Heart left ventricle (tissue), 16 donors: ENCODE measurements around the gene TERC. TPM values are rescaled to one million over a fixed set of nuclear protein-coding genes. Genes with fewer than 3 reads are reported as not detected.

ENCODE experiments used
- ATAC-seq, 4 donors: fragments of 200-7000 bp; cut with Tn5 transposase; one replicate each; pipeline ENCODE4 v1.9.1; 2020 to 2022; ENCODE audit warnings: moderate library complexity in 4 of 4, mild to moderate bottlenecking in 3 of 4, moderate number of reproducible peaks in 1 of 4
- DNase-seq, 5 donors: peaks; one replicate each; pipeline ENCODE4 v3.0.0-alpha.2; 2020
- H3K27ac ChIP-seq, 12 donors: fragments of 200-600 bp; sonication (generic) in 4 of 12; one replicate each; pipeline versions ENCODE4 v1.5.0 to v1.8.0; 2016 to 2022; ENCODE audit warnings: mild to moderate bottlenecking in 2 of 12
- H3K27me3 ChIP-seq, 9 donors: fragments of 200-600 bp; sonication (generic) in 2 of 9; one replicate each; pipeline versions ENCODE4 v1.5.1 to v1.8.0; 2016 to 2022; ENCODE audit warnings: mild to moderate bottlenecking in 3 of 9
- H3K36me3 ChIP-seq, 9 donors: fragments of 200-600 bp; sonication (generic) in 2 of 9; one replicate each; pipeline versions ENCODE4 v1.5.0 to v1.8.0; 2018 to 2022; ENCODE audit warnings: mild to moderate bottlenecking in 2 of 9
- H3K4me1 ChIP-seq, 12 donors: fragments of 200-600 bp; sonication (generic) in 4 of 12; one replicate each; pipeline versions ENCODE4 v1.5.0 to v1.8.0; 2016 to 2022; ENCODE audit warnings: mild to moderate bottlenecking in 3 of 12
- H3K4me3 ChIP-seq, 12 donors: fragments of 200-600 bp; sonication (generic) in 4 of 12; one replicate each; pipeline versions ENCODE4 v1.5.0 to v1.8.0; 2017 to 2022; ENCODE audit warnings: mild to moderate bottlenecking in 9 of 12, moderate library complexity in 4 of 12
- H3K9me3 ChIP-seq, 12 donors: fragments of 200-600 bp; sonication (generic) in 4 of 12; one replicate each; pipeline versions ENCODE4 v1.5.0 to v1.8.0; 2016 to 2022; ENCODE audit warnings: mild to moderate bottlenecking in 1 of 12
- CTCF ChIP-seq, 12 donors: fragments of 200-600 bp; sonication (generic) in 4 of 12; IDR thresholded peaks; one replicate each; pipeline versions ENCODE4 v1.5.0 to v1.8.0; 2018 to 2022; ENCODE audit warnings: antibody characterized with exemption in 12 of 12, mild to moderate bottlenecking in 5 of 12
- POLR2A ChIP-seq, 2 donors: fragments of 450-650 bp; IDR thresholded peaks; one replicate each; pipeline ENCODE4 v1.6.1; 2017; ENCODE audit warnings: antibody characterized with exemption in 2 of 2, mild to moderate bottlenecking in 2 of 2, moderate library complexity in 2 of 2
- WGBS, 4 donors: extraction: QIAGEN DNeasy Blood & Tissue Kit in 2 of 4; methylation state at CpG; one replicate each; pipeline versions ENCODE4 v1.1.5 to v1.1.7; 2013 to 2018; 5-methylcytosine and 5-hydroxymethylcytosine counted together
- intact Hi-C, 10 donors: fragments of 100-400 bp; cut with DNase I; formaldehyde crosslinking; loops; one replicate each; pipeline versions ENCODE4 v1.11.1 to v1.14.2; 2022
- polyA plus RNA-seq, 2 donors: library from polyadenylated mRNA; stranded (reverse); fragments of 200-250 nt; gene quantifications; one replicate each; pipeline ENCODE4 v1.2.3, GENCODE V29; 2013
- total RNA-seq, 9 donors: library from RNA; depleted of rRNA in 2 of 9; stranded (reverse); fragments of >200 nt in 2 of 9; fragmentation: NEBNext Ultra II Directional in 3 of 9; extraction: Animal tissue kit (Norgen Biotek cat#: 25700) in 3 of 9; gene quantifications; one replicate each; pipeline versions ENCODE4 v1.1.0 to v1.2.4, GENCODE V29; 2016 to 2023
- donor health status: ischemic (EF 13 %, LVEDD 7.1; RV severe dilation, severe dysfunction).
- donor health status: healthy with polysubstance abuse.
- donor health status: DM: no; HTN: yes; CAD: no.
- donor health status: DM: no; HTN: no; CAD: no.
- donor health status: ischemic (EF 25% LVEDD 6.9; RV normal size, moderate dysfunction).
- donor health status: ischemic (EF 25% LVEDD 5.7; RV mildly dilated, moderate dysfunction).
- donor health status: healthy.
- donor health status: DM: yes; HTN: yes; CAD: no.
- donor health status: ischemic (EF 35%, LVEDD 5.7; RV mildly dilated, moderate dysfunction).
- donor health status: nonischemic (EF 11% LVEDD 7.7; RV severe dilation, severe dysfunction).
- donor health status: DM: yes; HTN: yes; CAD: no.
- donor health status: PGD.
- donor health status: ischemic (EF 29% LVEDD 5.4; RV normal size, mild dysfunction).
- donor health status: nonischemic (EF 23%, LVEDD 6.1; RV moderate dilation, normal function).

Gene TERC
- total and polyA plus RNA-seq, 11 donors: 1.0 to 60.8 (median 3.1) TPM; not detected in 4

- H3K4me1 ChIP-seq: no peaks in the 10 kb centered on the region
- no peaks in the 10 kb centered on the region for H3K9me3 ChIP-seq
- 81 to 91% (median 88%) methylated on average over 3 of the region's 3 CpGs for WGBS, 4 donors
- DNase-seq (no peak), ATAC-seq (no peak)
- no peak overlapping the region for H3K27ac ChIP-seq
- no peak overlapping the region for H3K4me3 ChIP-seq
- no peaks in the 10 kb centered on the region for H3K27me3 ChIP-seq
- no peak for TF ChIP-seq POLR2A (IDR thresholded peaks at IDR 0.05)
- TF ChIP-seq CTCF (IDR thresholded peaks at IDR 0.05): no peak
- peaks cover 0 to 44% (median 0%) of the 10 kb centered on the region in 9 donors for H3K36me3 ChIP-seq
- intact Hi-C loops: no loop called here
Measured at GRCh38 chr3:169804681-169805080, 39.8 kb upstream of the TERC start.

GRCh38 chr3:169792359-169792758 is 27.5 kb upstream of the TERC start:
- H3K27ac ChIP-seq: no peak overlapping the region
- peaks cover 0 to 65% (median 32%) of the 10 kb centered on the region in 9 donors for H3K36me3 ChIP-seq
- 45 to 95% (median 83%) methylated on average over 1 of the region's 1 CpG for WGBS, 4 donors
- H3K9me3 ChIP-seq: no peaks in the 10 kb centered on the region
- no peak overlapping the region for H3K4me3 ChIP-seq
- H3K27me3 ChIP-seq: no peaks in the 10 kb centered on the region
- ATAC-seq (peak in 3 of 4 donors; percentile 20 to 52 (median 31)), DNase-seq (no peak)
- TF ChIP-seq CTCF (IDR thresholded peaks at IDR 0.05): no peak
- no peak for TF ChIP-seq POLR2A (IDR thresholded peaks at IDR 0.05)
- intact Hi-C loops: loop anchor here in 1 of 10 donors (5.0 kb wide), 1 partner anchor 295 kb away; no protein-coding TSS in a partner anchor
- no peaks in the 10 kb centered on the region for H3K4me1 ChIP-seq

GRCh38 chr3:169790687-169791429 is 26.0 kb upstream of the TERC start:
- Histone ChIP-seq H3K4me3 (no peak overlapping the region), H3K4me1 (no peaks in the 10 kb centered on the region), H3K36me3 (peaks cover 0 to 77% (median 47%) of the 10 kb centered on the region in 9 donors), H3K9me3 (no peaks in the 10 kb centered on the region), H3K27ac (no peak overlapping the region), H3K27me3 (no peaks in the 10 kb centered on the region)
- intact Hi-C loops: loop anchor here in 1 of 10 donors (5.0 kb wide), 1 partner anchor 296 kb away; no protein-coding TSS in a partner anchor
- ATAC-seq (no peak), DNase-seq (no peak)
- no peak for TF ChIP-seq CTCF (IDR thresholded peaks at IDR 0.05)
- TF ChIP-seq POLR2A (IDR thresholded peaks at IDR 0.05): no peak
- 89 to 93% (median 91%) methylated on average over 4 of the region's 4 CpGs for WGBS, 4 donors

- ATAC-seq (no peak), DNase-seq (no peak)
- H3K9me3 ChIP-seq: no peaks in the 10 kb centered on the region
- TF ChIP-seq POLR2A (IDR thresholded peaks at IDR 0.05) (no peak), CTCF (IDR thresholded peaks at IDR 0.05) (no peak)
- intact Hi-C loops: loop anchor here in 1 of 10 donors (5.0 kb wide), 1 partner anchor 297 kb away; no protein-coding TSS in a partner anchor
- no peak overlapping the region for H3K4me3 ChIP-seq
- H3K36me3 ChIP-seq: peaks cover 0 to 78% (median 53%) of the 10 kb centered on the region in 9 donors
- H3K27ac ChIP-seq: no peak overlapping the region
- no peaks in the 10 kb centered on the region for H3K4me1 ChIP-seq
- no peaks in the 10 kb centered on the region for H3K27me3 ChIP-seq
Measured at GRCh38 chr3:169790219-169790618, 25.4 kb upstream of the TERC start.
